DOHH2 (cell line): ENCODE data around the gene CALY.

ENCODE experiments used
- CTCF ChIP-seq: fragments of 200-600 bp; sonication (generic); IDR thresholded peaks from one replicate; pipeline ENCODE4 v1.5.1; 2014; ENCODE audit warnings: antibody characterized with exemption, mild to moderate bottlenecking, low read depth, low read length; ENCODE audit not compliant: poor library complexity, severe bottlenecking
- EZH2phosphoT487 ChIP-seq: fragments of 200-600 bp; sonication (generic); IDR thresholded peaks from 2 replicates; pipeline ENCODE4 v1.6.1; 2017; ENCODE audit warnings: borderline replicate concordance, mild to moderate bottlenecking, antibody characterized with exemption, low read length, moderate library complexity, mixed read lengths

DNA sequence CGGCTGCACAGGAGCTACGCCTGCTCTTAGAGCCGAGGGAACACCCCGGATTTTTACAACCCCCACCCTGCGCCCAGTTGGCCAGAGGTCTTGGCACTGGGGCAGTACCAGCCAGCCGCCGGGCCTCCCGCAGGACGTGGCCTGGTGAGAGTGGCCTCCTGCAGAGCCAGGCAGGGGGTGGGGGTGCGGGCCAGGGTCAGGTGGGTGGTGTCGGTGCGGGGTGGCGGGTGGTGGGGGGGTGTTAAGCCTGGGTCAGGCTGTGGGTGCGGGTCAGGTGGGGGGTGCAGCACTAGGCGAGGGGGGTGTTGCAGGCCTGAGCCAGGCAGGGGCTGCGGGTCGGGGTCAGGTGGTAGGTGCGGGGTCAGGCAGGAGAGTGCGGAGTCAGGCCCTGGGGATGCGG lies 35.8 kb upstream of the CALY start:
- TF ChIP-seq CTCF (no peak), EZH2phosphoT487 (no peak)
